ENCODE data around the gene MAU2.
"Not testable (repeated sequence)": the region's sequence is repeated elsewhere in the genome, so short reads cannot be mapped to it uniquely, and the experiment has no call there.

The MAU2 gene

GRCh38 chr19:19385896-19386869 lies 65.6 kb downstream of the MAU2 start:
- DNase-seq: no peak

- no peak for DNase-seq
These were observed 66.5 kb downstream of the MAU2 start for GRCh38 chr19:19387108-19387507.

- DNase-seq: no peak
These were observed 68.2 kb downstream of the MAU2 start for GRCh38 chr19:19388568-19389555.

- DNase-seq: not testable (repeated sequence)
These were observed 69.1 kb downstream of the MAU2 start for GRCh38 chr19:19389683-19390082.

- DNase-seq: not testable (repeated sequence)
These were observed 73.7 kb downstream of the MAU2 start for GRCh38 chr19:19394333-19394732.

- DNase-seq: no peak
These were observed 79.3 kb downstream of the MAU2 start for GRCh38 chr19:19399733-19400433.

- no peak for DNase-seq
These were observed 82.2 kb downstream of the MAU2 start for GRCh38 chr19:19402656-19403372.

- no peak for DNase-seq
These were observed 82.8 kb downstream of the MAU2 start for GRCh38 chr19:19403373-19403901.

- DNase-seq: peak; percentile 96
These were observed 84.5 kb downstream of the MAU2 start, which contains the start of gene GATAD2A for GRCh38 chr19:19404879-19405860. TSS of gene GATAD2A (plus strand) at chr19:19405675. CDS start at chr19:19465346, 59,671 bp downstream.

GRCh38 chr19:19405971-19406877 lies 85.6 kb downstream of the MAU2 start:
- peak; percentile 81 for DNase-seq

- no peak for DNase-seq
These were observed 86.4 kb downstream of the MAU2 start for GRCh38 chr19:19406878-19407632.

GRCh38 chr19:19407633-19407930 lies 87.0 kb downstream of the MAU2 start:
- no peak for DNase-seq

Data from right forelimb (tissue), 1 donor.